ENCODE data around the gene HSPA1B. TPM values are rescaled to one million over a fixed set of nuclear protein-coding genes. Genes with fewer than 3 reads are reported as not detected.

Gene HSPA1B
- total RNA-seq, 1 donor from 2014 or later, result 65.8 TPM

- Mint-ChIP-seq H3K4me3 (ENCODE audit: unreplicated experiment) (peak overlapping the region; percentile 87), H3K27me3 (ENCODE audit: unreplicated experiment) (no peaks in the 10 kb centered on the region), H3K27ac (ENCODE audit: unreplicated experiment) (peak overlapping the region; percentile 99), H3K9me3 (ENCODE audit: unreplicated experiment) (no peaks in the 10 kb centered on the region), H3K36me3 (ENCODE audit: unreplicated experiment) (no peaks in the 10 kb centered on the region), H3K4me1 (ENCODE audit: unreplicated experiment) (peaks cover 42% of the 10 kb centered on the region)
- TF ChIP-seq CTCF (IDR thresholded peaks at IDR 0.05), result no peak
- peak; percentile 88 for DNase-seq (ENCODE audit: extremely low spot score, unreplicated experiment)
These were observed 699 bp upstream of the HSPA1B start for GRCh38 chr6:31826793-31827285.

GRCh38 chr6:31829633-31830283 is 2.2 kb downstream of the HSPA1B start:
- H3K4me3 Mint-ChIP-seq (ENCODE audit: unreplicated experiment), result peak overlapping the region; percentile 88
- H3K27ac Mint-ChIP-seq (ENCODE audit: unreplicated experiment), result peak overlapping the region; percentile 89
- TF ChIP-seq CTCF (IDR thresholded peaks at IDR 0.05), result peak; percentile 61
- DNase-seq (ENCODE audit: extremely low spot score, unreplicated experiment), result no peak
- peaks cover 33% of the 10 kb centered on the region for H3K4me1 Mint-ChIP-seq (ENCODE audit: unreplicated experiment)
- H3K36me3 Mint-ChIP-seq (ENCODE audit: unreplicated experiment), result no peaks in the 10 kb centered on the region
- H3K9me3 Mint-ChIP-seq (ENCODE audit: unreplicated experiment), result no peaks in the 10 kb centered on the region
- H3K27me3 Mint-ChIP-seq (ENCODE audit: unreplicated experiment), result no peaks in the 10 kb centered on the region

GRCh38 chr6:31830886-31831335 is 3.4 kb downstream of the HSPA1B start:
- no peak for TF ChIP-seq CTCF (IDR thresholded peaks at IDR 0.05)
- peak overlapping the region; percentile 89 for H3K27ac Mint-ChIP-seq (ENCODE audit: unreplicated experiment)
- H3K4me3 Mint-ChIP-seq (ENCODE audit: unreplicated experiment), result peak overlapping the region; percentile 88
- no peaks in the 10 kb centered on the region for H3K27me3 Mint-ChIP-seq (ENCODE audit: unreplicated experiment)
- peaks cover 2% of the 10 kb centered on the region for H3K36me3 Mint-ChIP-seq (ENCODE audit: unreplicated experiment)
- H3K4me1 Mint-ChIP-seq (ENCODE audit: unreplicated experiment), result peaks cover 33% of the 10 kb centered on the region
- H3K9me3 Mint-ChIP-seq (ENCODE audit: unreplicated experiment), result no peaks in the 10 kb centered on the region
- no peak for DNase-seq (ENCODE audit: extremely low spot score, unreplicated experiment)

GRCh38 chr6:31831350-31832215 is 4.0 kb downstream of the HSPA1B start:
- no peak for DNase-seq (ENCODE audit: extremely low spot score, unreplicated experiment)
- Mint-ChIP-seq H3K27me3 (ENCODE audit: unreplicated experiment) (no peaks in the 10 kb centered on the region), H3K27ac (ENCODE audit: unreplicated experiment) (no peak overlapping the region), H3K36me3 (ENCODE audit: unreplicated experiment) (peaks cover 9% of the 10 kb centered on the region), H3K9me3 (ENCODE audit: unreplicated experiment) (no peaks in the 10 kb centered on the region), H3K4me1 (ENCODE audit: unreplicated experiment) (peaks cover 35% of the 10 kb centered on the region), H3K4me3 (ENCODE audit: unreplicated experiment) (peak overlapping the region; percentile 88)
- no peak for TF ChIP-seq CTCF (IDR thresholded peaks at IDR 0.05)
